SKM-1 (cell line): ENCODE results near the gene RIMS4.

ENCODE experiments used
- DNase-seq: peaks from one replicate; lab custom pipeline; 2025; ENCODE audit not compliant: unreplicated experiment; lab: John Stamatoyannopoulos, UW

RIMS4 gene

DNA sequence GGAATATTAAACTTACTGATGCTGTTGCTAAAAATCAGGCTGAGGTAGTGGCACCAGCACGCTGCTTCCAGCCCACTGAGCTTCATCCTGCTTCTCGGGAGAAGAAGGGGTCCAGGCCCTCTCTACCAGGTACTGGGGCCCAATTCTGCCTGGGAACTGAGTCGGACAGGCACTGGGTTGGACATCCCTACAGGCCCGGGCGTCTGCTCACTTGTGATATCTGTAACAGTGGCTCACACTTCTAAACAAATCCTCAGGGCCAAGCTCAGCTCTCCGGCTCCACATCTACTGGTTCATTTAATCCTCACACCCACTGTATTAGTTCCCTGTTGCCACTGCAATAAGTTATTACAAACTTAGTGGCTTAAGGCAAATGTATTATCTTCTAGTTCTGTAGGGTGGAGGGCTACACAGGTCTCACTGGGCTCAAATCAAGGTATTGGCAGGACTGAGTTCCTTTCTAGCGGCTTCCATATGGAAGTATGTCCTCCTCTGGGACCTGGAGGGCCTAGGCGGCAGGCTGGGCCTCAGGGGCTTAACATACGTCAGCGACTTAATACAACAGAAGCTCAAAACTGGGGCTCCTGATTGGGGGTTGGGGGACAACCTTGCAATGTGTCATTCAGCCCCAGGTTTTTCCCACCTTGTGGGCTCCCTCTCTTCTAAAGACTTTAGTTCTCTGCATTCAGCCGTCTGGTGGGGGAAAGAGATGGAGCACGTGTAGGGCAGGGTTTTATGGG, 66.3 kb downstream of the RIMS4 start:
- DNase-seq = no peak

DNA sequence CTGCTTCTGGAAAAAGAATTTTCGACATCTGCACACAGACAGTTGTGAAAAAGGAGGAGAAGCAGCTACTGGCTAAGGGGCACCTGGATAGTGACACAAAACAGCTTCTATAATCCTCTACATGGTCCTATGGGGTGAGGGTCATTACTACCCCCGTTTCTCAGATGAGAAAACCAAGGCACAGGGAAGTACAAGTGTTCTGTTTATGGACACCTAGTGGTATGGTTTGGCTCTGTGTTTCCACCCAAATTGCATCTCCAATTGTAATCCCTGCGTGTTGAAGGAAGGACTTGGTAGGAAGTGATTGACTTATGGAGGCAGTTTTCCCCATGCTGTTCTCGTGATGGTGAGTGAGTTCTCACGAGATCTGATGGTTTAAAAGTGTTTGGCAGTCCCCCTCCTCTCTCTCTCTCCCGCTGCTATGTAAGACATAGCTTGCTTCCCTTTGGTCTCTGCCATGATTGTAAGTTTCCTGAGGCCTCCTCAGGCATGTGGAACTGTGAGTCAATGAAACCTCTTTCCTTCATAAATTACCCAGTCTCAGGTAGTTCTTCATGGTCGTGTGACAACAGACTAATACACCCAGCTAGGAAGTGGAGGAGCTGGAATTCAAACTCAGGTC, 67.2 kb downstream of the RIMS4 start:
- DNase-seq = no peak

DNA sequence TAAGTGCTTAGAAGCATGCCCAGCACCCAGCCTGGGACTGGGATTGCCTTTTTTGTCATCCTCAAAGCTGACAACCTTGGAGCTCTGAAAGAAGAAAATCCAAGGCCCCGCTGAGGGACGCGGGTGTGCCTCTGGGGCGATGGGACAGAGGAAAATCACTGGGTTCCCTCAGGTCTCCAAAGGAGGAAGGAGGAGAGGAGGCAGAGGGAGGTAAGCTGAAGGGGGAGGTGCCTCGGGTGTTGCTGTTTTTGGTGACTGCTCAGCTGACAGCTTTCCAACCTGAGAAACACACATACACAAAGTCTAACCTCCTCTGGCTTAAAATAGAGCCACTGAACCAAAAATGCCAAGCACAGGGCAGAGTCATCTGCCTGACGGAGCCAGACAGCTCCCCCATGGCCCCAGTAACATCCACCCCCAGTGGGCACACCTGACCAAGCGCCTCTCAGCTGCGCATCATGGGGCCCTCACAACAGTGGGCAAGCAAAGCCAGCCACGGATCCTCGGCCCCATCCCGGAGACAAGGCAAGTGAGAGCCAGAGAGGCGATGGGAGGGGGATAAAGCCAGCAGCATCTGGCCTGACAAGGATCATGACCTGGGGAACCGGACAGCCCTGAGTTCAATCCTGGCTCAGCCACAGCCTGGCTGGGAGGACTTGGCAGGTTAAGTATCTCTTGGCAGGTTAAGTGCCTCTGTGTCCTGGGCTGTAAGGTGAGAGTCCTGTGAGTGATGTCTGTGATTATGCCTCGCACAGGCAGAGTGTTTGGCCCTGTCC, 67.9 kb downstream of the RIMS4 start:
- no peak for DNase-seq

DNA sequence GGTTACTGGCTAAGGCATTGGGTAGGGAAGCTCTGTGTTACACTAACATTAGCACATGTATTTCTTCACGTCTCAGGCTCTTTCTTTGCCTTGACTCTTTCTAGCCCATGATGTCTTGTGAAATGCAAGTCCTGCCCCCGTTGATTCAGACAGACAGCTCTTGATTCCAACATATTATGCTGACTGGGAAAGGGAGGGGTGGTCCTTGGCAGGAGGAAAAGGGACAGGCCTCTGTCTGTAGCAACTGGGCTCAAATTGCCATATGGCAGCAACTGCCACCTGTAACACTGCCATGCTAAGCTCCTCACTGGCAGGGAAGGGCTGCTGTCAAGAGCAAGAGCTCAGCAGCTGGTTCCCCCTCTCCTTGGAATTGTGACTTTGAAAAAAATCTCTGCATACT, 70.4 kb downstream of the RIMS4 start:
- DNase-seq = no peak

DNA sequence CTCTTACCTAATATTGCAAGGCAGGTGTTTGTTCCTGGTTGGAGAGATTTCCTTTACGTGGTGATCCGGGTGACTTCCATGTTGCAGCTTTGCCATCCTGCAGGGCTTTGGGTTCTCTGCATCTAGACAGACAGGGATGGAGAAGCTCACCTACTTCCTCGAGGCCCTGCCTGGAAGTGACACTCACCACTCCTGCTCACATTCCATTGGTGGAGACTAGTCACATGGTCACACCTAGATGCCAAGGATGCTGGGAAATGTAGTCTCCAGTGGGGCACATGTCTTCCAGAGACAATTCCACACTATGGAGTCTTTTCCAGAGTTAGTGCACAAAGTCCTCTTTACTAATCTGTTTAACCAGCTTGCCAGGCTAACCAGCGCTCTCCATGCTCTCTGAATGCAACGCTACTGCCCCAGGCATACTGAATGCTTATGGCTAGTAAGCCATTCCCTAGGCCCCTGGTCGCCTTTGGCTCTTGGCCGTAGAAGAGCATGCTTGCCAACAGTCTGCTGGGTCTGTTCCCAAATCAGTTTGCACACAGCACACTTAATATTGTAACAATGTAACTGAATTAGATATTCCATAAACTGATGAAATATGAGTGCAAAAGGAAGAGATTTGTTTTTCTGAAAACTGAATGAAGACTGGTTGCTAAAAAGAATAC, 71.4 kb downstream of the RIMS4 start:
- DNase-seq = peak; percentile 32

DNA sequence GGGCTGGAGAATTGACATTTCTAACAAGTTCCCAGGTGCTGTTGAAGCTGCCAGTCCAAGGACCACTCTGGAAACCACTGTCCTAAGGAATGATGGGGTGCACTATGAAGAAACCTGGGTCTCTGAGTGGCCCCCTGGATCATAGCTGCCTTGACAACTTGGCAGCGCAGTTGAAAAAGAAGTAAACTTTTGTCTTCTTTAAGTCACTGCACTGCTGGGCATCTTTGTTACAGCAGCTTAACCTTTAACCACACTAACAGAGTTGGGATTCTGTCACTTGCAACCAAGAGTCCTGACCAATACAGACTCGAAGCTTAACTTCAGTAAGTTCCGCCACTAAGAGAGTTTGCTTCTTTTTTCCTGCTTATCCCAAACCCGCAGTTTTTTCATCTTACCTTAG, 73.2 kb downstream of the RIMS4 start:
- DNase-seq = no peak

DNA sequence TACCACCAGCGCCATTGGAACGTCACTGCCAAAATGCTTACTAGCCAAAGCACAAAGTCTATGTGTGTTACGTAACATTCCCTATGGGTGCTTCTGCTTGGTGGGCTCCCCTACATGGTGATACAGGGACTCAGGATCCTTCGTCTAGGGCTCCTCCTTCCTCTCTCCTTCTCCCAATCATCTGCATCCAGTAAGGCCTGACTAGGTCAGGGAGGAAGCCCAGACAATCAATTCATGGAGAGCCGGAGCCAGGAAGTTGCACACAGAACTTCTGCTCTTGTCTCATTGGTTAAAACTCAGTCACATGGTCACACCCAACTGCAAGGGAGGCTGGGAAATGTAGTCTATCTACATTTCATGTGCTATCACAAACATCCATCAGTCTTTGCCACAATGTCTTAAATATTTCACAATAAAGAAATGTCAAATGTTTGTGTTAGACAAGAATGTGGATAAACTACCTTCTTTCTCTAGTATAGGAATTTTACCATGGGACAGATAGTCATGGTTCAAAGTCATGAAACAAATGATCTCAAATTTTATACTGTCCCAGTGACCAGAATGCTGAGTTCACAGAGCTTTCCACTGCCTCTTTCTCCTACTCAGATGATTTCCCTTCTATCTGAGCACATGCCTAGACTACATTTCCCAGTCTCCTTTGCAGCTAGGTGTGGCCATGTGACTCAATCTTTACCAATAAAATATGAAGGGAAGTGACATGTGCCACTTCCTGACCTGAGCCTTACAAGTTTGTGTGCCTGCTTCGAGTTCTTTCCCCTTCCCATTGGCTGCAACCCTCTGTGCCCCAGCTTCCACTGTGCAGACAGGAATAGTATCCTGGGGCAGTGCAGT, 74.0 kb downstream of the RIMS4 start:
- DNase-seq = peak; percentile 84

DNA sequence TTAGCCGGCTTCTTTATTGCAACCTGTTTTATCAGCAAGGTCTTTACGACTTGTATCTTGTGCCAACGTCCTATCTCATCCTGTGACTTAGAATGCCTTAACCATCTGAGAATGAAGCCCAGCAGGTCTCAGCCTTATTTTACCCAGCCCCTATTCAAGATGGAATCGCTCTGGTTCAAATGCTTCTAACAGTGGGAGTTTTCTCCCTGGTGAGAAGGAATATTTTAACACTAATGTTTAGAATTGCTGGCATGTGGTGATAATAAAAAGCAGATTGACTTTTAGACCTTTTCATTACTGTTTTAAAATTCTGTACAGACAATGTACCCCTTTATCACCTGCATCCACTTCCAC, 74.6 kb downstream of the RIMS4 start:
- no peak for DNase-seq

DNA sequence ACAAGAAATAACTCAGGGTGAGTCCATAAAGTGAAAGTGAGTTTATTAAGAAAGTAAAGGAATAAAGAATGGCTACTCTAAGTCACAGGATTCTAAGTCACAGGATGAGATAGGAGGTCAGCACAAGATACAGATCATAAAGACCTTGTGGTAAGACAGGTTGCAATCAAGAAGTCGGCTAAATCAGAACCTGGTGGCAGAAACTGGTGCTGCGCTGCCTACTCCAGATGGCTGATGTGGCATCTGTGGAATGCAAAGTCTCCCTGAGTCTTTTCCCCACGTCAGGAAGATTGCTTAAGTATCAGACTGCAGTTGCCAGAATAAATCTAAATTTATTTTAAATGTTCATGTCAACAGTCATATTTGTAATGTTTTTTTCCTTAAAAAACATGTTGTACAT, 75.4 kb downstream of the RIMS4 start:
- no peak for DNase-seq

DNA sequence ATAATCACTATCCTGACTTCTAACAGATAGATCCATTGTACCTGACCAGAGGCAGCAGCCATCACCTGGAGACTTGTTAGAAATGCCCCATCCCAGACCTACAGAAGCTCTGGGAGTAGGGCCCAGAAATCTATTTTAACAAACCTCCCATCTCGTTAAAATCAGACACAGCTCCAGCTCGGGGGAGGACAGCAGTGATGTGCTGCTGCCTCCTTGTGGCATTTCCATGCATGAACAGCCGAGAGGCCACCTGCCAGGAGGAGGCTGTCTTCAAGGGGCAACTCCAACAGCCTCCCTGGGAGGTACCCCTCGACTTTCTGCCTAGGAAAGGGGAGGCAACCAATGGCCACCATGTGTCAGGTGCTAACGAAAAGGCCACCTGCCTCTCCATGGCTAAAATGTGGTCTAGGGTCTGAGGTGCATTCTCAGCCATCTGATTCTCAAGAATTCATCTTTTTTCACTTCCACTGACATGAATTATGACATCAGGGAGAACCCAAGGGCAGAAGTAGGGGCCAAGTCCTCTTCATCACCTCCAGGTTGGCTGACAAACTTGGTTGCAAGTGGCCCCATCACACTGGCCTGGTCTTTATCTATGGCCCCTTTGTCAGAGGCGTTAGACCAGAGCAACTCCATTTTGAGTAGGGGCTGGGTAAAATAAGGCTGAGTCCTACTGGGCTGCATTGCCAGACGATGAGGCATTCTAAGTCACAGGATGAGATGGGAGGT, 76.8 kb downstream of the RIMS4 start:
- peak; percentile 37 for DNase-seq

DNA sequence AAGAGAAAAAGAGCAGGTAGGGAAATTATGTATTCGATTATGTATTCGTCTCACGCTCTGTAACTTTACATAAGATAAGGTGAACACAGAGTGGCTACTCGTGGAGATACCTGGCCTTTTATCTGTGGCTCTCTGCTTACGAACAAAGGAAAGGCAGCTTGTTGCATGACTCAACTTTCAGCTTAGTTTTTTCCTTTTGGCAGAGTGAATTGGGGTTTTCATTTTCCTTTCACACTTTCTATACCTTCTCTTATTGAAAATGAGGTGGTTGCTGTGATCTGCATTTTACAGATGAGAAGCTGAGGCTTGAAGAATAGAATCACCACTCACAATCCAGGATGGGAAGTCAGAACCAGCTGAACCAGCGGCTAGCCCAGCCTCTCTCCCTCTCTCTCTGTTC, 78.0 kb downstream of the RIMS4 start:
- DNase-seq = no peak

DNA sequence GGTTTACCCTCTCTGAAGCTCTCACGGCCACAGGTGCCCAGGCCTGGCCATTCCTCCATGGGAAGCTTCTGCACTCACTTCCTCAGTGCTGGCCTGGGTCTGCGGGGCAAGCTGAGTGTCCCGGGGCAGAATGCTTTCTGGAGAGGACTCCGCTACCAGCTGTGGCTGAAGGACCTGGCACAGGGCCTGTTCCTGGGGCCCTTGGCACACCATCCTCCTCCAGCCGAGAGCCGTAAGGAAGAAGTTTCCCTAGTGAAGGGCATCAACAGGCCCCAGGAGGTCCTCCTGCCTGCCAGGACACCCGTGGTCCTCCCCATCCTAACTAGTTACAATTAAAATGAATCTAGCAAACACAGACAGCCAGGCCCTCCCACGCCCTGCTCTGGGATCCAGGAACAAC, 78.7 kb downstream of the RIMS4 start:
- no peak for DNase-seq

DNA sequence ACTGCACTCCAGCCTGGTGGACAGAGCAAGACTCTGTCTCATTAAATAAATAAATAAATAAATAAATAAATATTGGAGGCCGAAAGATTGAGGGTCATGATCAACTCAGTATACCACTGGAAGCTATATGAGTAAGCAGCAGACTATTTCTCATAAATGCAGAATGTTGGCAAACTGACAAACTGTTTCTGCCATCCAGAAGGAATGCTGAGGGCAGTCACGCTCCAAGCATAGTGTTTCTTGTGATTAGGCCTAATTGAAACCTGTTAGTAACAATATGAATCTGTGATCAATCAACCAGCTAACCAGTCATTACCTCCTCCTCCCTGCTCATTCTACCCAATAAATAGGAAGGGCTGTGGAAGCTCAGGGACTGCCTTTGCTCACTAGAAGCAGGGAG, 79.9 kb downstream of the RIMS4 start:
- DNase-seq = no peak

DNA sequence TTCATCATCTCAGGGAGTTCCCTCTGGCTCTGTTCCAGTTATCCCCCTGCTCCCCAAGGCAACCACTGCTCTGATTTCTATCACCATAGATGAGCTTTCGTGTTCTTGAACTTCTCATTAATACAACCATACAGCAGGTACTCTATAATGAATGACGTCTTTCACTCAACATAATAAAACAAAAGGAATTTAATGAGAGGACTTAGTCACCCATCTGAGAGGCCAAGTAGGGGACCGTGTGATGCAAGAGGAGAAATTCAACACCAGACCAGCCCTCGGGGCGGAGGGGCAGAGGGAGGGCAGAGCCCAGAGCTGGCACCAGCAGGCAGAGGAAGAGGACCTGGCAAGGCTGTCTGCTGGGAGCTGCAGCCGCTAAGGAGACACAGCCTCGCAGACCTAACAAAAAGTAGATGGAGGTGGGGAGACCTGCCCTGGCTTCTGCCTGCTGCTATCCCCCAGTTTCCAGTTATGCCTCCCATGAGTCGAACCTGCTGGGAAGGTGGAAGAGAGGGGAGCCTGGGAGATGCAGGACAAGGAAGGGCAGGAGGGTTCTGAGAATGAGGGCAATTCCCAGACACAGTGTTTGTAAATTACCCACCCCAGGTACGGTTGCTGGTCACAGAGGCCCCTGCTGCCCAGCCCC, 81.4 kb downstream of the RIMS4 start:
- DNase-seq = no peak

DNA sequence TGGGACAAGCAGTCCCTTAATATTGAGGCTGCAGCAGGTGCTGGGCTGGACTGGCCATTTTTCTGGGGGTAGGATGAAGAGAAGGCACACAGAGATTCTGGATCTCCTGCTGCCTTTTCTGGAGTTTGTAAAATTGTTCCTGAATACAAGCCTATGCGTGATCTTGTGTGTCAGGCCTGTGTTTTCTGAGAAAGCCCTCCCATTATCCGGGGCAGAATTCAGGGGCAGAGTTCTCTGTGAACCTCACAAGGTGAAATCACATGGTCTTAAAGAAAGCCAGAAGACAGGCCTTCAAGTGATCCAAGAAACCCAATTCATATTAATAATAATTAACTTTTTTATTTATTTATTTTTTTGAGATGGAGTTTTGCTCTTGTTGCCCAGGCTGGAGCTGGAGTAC, 82.7 kb downstream of the RIMS4 start:
- DNase-seq = no peak

DNA sequence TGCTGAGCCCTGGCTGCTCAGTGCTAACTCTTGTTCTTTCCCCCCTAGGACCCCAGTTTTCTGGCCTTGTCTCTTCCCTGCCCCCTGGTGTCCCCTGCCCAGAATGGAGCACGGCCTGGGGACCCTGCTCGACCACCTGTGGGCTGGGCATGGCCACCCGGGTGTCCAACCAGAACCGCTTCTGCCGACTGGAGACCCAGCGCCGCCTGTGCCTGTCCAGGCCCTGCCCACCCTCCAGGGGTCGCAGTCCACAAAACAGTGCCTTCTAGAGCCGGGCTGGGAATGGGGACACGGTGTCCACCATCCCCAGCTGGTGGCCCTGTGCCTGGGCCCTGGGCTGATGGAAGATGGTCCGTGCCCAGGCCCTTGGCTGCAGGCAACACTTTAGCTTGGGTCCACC, 83.3 kb downstream of the RIMS4 start:
- DNase-seq = no peak

DNA sequence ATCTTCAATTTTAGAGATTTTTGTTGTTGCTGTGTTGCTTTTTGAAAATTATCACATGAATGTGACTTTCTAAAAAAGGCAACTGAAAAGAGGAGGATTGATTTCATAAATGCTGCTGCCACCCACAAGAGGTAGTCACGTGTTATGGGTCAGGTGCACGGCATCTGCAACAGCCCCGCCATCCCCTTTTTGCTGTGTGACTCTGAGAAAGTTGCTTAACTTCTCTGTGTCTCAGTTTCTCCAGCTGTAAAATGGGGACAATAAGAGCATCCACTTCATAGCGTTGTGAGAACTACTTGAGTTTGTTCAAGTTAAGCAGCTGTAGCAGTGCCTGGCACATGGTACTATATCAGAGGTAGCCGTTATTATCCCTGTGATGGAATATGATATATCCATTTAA, 84.5 kb downstream of the RIMS4 start:
- DNase-seq = no peak

DNA sequence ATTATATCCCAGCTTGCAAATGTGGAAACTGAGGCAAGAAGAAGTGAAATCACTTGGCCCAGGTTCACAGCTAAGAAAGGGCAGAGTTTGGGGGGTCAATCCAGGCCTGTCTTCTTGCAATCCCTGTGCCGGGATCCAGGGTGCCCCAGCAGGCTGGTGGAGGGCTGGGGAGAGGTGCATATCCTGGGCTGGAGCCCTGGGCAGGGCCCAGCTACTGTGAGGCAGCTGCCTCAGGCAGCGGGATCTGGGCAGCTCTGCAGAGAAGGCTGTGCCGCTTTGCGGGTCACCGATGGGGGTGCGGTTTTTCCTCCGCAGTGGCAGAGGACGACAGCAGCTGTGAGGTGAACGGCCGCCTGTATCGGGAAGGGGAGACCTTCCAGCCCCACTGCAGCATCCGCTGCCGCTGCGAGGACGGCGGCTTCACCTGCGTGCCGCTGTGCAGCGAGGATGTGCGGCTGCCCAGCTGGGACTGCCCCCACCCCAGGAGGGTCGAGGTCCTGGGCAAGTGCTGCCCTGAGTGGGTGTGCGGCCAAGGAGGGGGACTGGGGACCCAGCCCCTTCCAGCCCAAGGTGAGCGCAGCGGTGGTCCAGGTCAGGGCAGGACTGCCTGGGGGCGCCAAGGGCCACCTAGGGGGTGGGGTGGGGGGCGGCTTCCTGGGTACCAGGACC, 85.8 kb downstream of the RIMS4 start:
- DNase-seq = no peak

DNA sequence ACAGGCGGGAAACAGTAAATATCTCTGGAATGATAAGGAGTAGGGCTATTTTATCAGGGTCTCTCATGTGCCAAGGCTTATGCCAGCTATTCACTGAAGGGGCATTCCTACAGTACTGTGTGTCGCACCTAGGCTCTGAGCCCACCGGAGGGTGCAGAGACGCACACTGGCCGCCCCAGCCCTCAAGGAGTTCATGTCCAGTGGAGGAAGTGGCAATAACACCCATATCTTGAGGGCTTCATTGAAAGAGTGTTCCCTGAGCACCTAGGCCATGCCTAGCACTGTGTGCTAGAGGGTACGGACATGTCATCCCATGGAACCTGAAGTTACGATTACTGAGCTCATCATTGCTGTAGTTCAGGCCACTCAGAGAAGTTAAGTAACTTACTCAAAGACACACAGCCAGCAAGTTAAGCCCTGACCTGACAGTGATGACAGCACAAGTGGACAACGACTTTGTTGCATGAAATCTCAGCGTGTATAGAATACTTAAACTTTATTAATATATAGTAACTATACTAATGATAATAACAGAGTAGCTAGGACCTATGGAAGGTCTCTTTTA, 86.5 kb downstream of the RIMS4 start:
- no peak for DNase-seq
